ENCODE measurements around the gene SLC6A2. TPM values are rescaled to one million over a fixed set of nuclear protein-coding genes. Genes with fewer than 3 reads are reported as not detected.

Gene SLC6A2
- not detected in 2 replicates for total RNA-seq

GRCh38 chr16:55655897-55656681 is at the start of gene SLC6A2:
TSS of gene SLC6A2 (plus strand) at chr16:55655988. CDS start at chr16:55656695, 707 bp downstream.

Other genes starting within 250 kb of the SLC6A2 start
- 207 and 597 TPM in 2 replicates for gene MMP2, start 176.8 kb upstream of the SLC6A2 start, total RNA-seq
- gene LPCAT2, start 146.9 kb upstream of the SLC6A2 start, total RNA-seq: 17.1 and 20.0 TPM in 2 replicates
- 0.28 and 0.38 TPM in 2 replicates for gene CAPNS2, start 89.3 kb upstream of the SLC6A2 start, total RNA-seq
- gene CES1, start 177.1 kb downstream of the SLC6A2 start, total RNA-seq: under 0.01 and 0.58 TPM in 2 replicates
- gene CES5A, start 219.4 kb downstream of the SLC6A2 start, total RNA-seq: not detected in 2 replicates